ENCODE results near the gene EPHA8. TPM values are rescaled to one million over a fixed set of nuclear protein-coding genes. Genes with fewer than 3 reads are reported as not detected.

EPHA8 gene
- total and polyA plus RNA-seq, 12 donors: 0.11 to 10.1 (median 1.6) TPM; not detected in 2

- Histone ChIP-seq H3K36me3 (replicated peaks in 1 of 2) (no peaks in the 10 kb centered on the region), H3K9me3 (replicated peaks in 1 of 3) (no peaks in the 10 kb centered on the region), H3K27me3 (no peaks in the 10 kb centered on the region), H3K4me3 (no peak overlapping the region), H3K4me1 (replicated peaks in 1 of 2) (peaks cover 0 to 14% of the 10 kb centered on the region in 2 donors), H3K27ac (peak overlapping the region in 1 of 5 donors; percentile 52)
- peak in 2 of 7 donors; percentile 22 to 79 for DNase-seq
- intact Hi-C loops (cut with DNase I): no loop called here
- WGBS, 4 donors: 69 to 76% (median 73%) methylated on average over 20 to 29 of the region's 29 CpGs
- no peak for TF ChIP-seq POLR2A (IDR thresholded peaks at IDR 0.05)
- TF ChIP-seq, protein P1, sequence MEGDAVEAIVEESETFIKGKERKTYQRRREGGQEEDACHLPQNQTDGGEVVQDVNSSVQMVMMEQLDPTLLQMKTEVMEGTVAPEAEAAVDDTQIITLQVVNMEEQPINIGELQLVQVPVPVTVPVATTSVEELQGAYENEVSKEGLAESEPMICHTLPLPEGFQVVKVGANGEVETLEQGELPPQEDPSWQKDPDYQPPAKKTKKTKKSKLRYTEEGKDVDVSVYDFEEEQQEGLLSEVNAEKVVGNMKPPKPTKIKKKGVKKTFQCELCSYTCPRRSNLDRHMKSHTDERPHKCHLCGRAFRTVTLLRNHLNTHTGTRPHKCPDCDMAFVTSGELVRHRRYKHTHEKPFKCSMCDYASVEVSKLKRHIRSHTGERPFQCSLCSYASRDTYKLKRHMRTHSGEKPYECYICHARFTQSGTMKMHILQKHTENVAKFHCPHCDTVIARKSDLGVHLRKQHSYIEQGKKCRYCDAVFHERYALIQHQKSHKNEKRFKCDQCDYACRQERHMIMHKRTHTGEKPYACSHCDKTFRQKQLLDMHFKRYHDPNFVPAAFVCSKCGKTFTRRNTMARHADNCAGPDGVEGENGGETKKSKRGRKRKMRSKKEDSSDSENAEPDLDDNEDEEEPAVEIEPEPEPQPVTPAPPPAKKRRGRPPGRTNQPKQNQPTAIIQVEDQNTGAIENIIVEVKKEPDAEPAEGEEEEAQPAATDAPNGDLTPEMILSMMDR (IDR thresholded peaks at IDR 0.05): no peak
These were observed 19.7 kb downstream of the EPHA8 start for GRCh38 chr1:22582661-22583635.

GRCh38 chr1:22584001-22584562 lies 20.8 kb downstream of the EPHA8 start:
- 77 to 79% (median 78%) methylated on average over 4 to 10 of the region's 10 CpGs for WGBS, 4 donors
- Histone ChIP-seq H3K36me3 (replicated peaks in 1 of 2) (no peaks in the 10 kb centered on the region), H3K4me3 (no peak overlapping the region), H3K9me3 (replicated peaks in 1 of 3) (no peaks in the 10 kb centered on the region), H3K27ac (peak overlapping the region in 1 of 5 donors; percentile 52), H3K27me3 (no peaks in the 10 kb centered on the region), H3K4me1 (replicated peaks in 1 of 2) (peaks cover 0 to 14% of the 10 kb centered on the region in 2 donors)
- DNase-seq: no peak
- intact Hi-C loops (cut with DNase I): no loop called here
- no peak for TF ChIP-seq POLR2A (IDR thresholded peaks at IDR 0.05)
- TF ChIP-seq, protein P1 (IDR thresholded peaks at IDR 0.05): no peak

- intact Hi-C loops (cut with DNase I): no loop called here
- Histone ChIP-seq H3K36me3 (replicated peaks in 1 of 2) (no peaks in the 10 kb centered on the region), H3K4me1 (replicated peaks in 1 of 2) (peaks cover 0 to 14% of the 10 kb centered on the region in 2 donors), H3K27me3 (no peaks in the 10 kb centered on the region), H3K4me3 (no peak overlapping the region), H3K27ac (no peak overlapping the region), H3K9me3 (replicated peaks in 1 of 3) (no peaks in the 10 kb centered on the region)
- DNase-seq: no peak
- 79 to 92% (median 91%) methylated on average over 9 of the region's 9 CpGs for WGBS, 4 donors
- TF ChIP-seq, protein P1 (IDR thresholded peaks at IDR 0.05): no peak
- no peak for TF ChIP-seq POLR2A (IDR thresholded peaks at IDR 0.05)
These were observed 21.7 kb downstream of the EPHA8 start for GRCh38 chr1:22584970-22585369.

- TF ChIP-seq, protein P1 (IDR thresholded peaks at IDR 0.05): no peak
- no peak for TF ChIP-seq POLR2A (IDR thresholded peaks at IDR 0.05)
- Histone ChIP-seq H3K4me3 (no peak overlapping the region), H3K27ac (no peak overlapping the region), H3K27me3 (no peaks in the 10 kb centered on the region), H3K9me3 (replicated peaks in 1 of 3) (no peaks in the 10 kb centered on the region), H3K36me3 (replicated peaks in 1 of 2) (no peaks in the 10 kb centered on the region), H3K4me1 (replicated peaks in 1 of 2) (peaks cover 0 to 14% of the 10 kb centered on the region in 2 donors)
- DNase-seq: no peak
- intact Hi-C loops (cut with DNase I): no loop called here
- 94 to 98% (median 97%) methylated on average over 4 of the region's 4 CpGs for WGBS, 4 donors
These were observed 22.2 kb downstream of the EPHA8 start for GRCh38 chr1:22585471-22585870.

Measured in adrenal gland (tissue), 12 donors.